ENCODE results near the gene FRMD4A.
"Not testable (repeated sequence)": the region's sequence is repeated elsewhere in the genome, so short reads cannot be mapped to it uniquely, and the experiment has no call there.

Gene FRMD4A

GRCh38 chr10:13970236-13970956 is 360.3 kb downstream of the FRMD4A start:
- DNase-seq = no peak

GRCh38 chr10:13969792-13970140 is 361.0 kb downstream of the FRMD4A start:
- no peak for DNase-seq

- DNase-seq = no peak
These were observed 361.5 kb downstream of the FRMD4A start for GRCh38 chr10:13969118-13969791.

- no peak for DNase-seq
These were observed 368.9 kb downstream of the FRMD4A start for GRCh38 chr10:13961853-13962252.

- DNase-seq = no peak
These were observed 369.6 kb downstream of the FRMD4A start for GRCh38 chr10:13961097-13961496.

- DNase-seq = no peak
These were observed 370.1 kb downstream of the FRMD4A start for GRCh38 chr10:13960603-13961002.

GRCh38 chr10:13959443-13960359 is 371.0 kb downstream of the FRMD4A start:
- DNase-seq = no peak

- no peak for DNase-seq
These were observed 372.9 kb downstream of the FRMD4A start for GRCh38 chr10:13957856-13958255.

- DNase-seq = no peak
These were observed 373.9 kb downstream of the FRMD4A start for GRCh38 chr10:13956826-13957225.

GRCh38 chr10:13955409-13956068 is 375.2 kb downstream of the FRMD4A start:
- DNase-seq = no peak

GRCh38 chr10:13954195-13954594 is 376.5 kb downstream of the FRMD4A start:
- not testable (repeated sequence) for DNase-seq

- no peak for DNase-seq
These were observed 377.4 kb downstream of the FRMD4A start for GRCh38 chr10:13953371-13953770.

- no peak for DNase-seq
These were observed 380.2 kb downstream of the FRMD4A start for GRCh38 chr10:13950543-13950939.

GRCh38 chr10:13949844-13950542 is 380.7 kb downstream of the FRMD4A start:
- DNase-seq = no peak

GRCh38 chr10:13946209-13946460 is 384.6 kb downstream of the FRMD4A start:
- DNase-seq = no peak

- DNase-seq = no peak
These were observed 385.1 kb downstream of the FRMD4A start for GRCh38 chr10:13945390-13946208.

GRCh38 chr10:13944823-13945222 is 385.9 kb downstream of the FRMD4A start:
- DNase-seq = no peak

- no peak for DNase-seq
These were observed 386.9 kb downstream of the FRMD4A start for GRCh38 chr10:13943735-13944398.

GRCh38 chr10:13942035-13942434 is 388.7 kb downstream of the FRMD4A start:
- DNase-seq = no peak

GRCh38 chr10:13939391-13939790 is 391.3 kb downstream of the FRMD4A start:
- DNase-seq = no peak

- DNase-seq = no peak
These were observed 391.8 kb downstream of the FRMD4A start for GRCh38 chr10:13938950-13939349.

Data from activated CD8-positive, alpha-beta memory T cell treated with anti-CD3 and anti-CD28 coated beads for 24 hours (primary cell).